GM23338 (cell line): ENCODE measurements around the gene MAPK4.

Experiments used
- CREB1 ChIP-seq: fragments of 250-450 bp; sonication (Bioruptor Pico); IDR thresholded peaks from 2 replicates; pipeline ENCODE4 v1.5.0; 2020; ENCODE audit warnings: low read depth, mild to moderate bottlenecking, moderate library complexity
- ETS1 ChIP-seq: IDR thresholded peaks from 2 replicates; pipeline ENCODE4 v1.6.1; 2016; ENCODE audit warnings: antibody characterized with exemption
- EZH2 ChIP-seq: fragments of 200-600 bp; sonication (generic); IDR thresholded peaks from one replicate; pipeline ENCODE4 v1.8.0; 2017; ENCODE audit warnings: antibody characterized with exemption, mild to moderate bottlenecking, low read depth; ENCODE audit not compliant: unreplicated experiment
- EZH2phosphoT487 ChIP-seq: fragments of 200-600 bp; sonication (generic); IDR thresholded peaks from one replicate; pipeline ENCODE4 v1.8.1; 2018; ENCODE audit warnings: antibody characterized with exemption; ENCODE audit not compliant: unreplicated experiment
- POLR2AphosphoS5 ChIP-seq: IDR thresholded peaks from 2 replicates; pipeline ENCODE4 v1.6.1; 2016; ENCODE audit warnings: antibody characterized with exemption, low read depth
- REST ChIP-seq: IDR thresholded peaks from one replicate; pipeline ENCODE4 v1.6.1; 2018; ENCODE audit warnings: antibody characterized with exemption; ENCODE audit not compliant: unreplicated experiment
- STAT1 ChIP-seq: IDR thresholded peaks from one replicate; pipeline ENCODE4 v1.6.1; 2016; ENCODE audit warnings: antibody characterized with exemption; ENCODE audit not compliant: unreplicated experiment
- ZNF114 ChIP-seq: fragments of 250-450 bp; sonication (Bioruptor Pico); IDR thresholded peaks from 2 replicates; pipeline ENCODE4 v1.5.0; 2020; ENCODE audit warnings: mild to moderate bottlenecking, moderate library complexity
- ZNF331 ChIP-seq: fragments of 250-450 bp; sonication (Bioruptor Pico); IDR thresholded peaks from 2 replicates; pipeline ENCODE4 v1.5.0; 2020; ENCODE audit warnings: low read depth, mild to moderate bottlenecking, moderate library complexity
- TF ChIP-seq, protein P1 (sequence below), 2 experiments: fragments of 200-600 bp in 1 of 2; sonication (generic) in 1 of 2; conservative IDR thresholded peaks; 2 replicates each; pipeline versions ENCODE4 v1.5.1 to v1.6.1; 2016 to 2017; ENCODE audit warnings: antibody characterized with exemption in 2 of 2, low read depth in 2 of 2, mild to moderate bottlenecking in 2 of 2, moderate library complexity in 1 of 2

DNA sequence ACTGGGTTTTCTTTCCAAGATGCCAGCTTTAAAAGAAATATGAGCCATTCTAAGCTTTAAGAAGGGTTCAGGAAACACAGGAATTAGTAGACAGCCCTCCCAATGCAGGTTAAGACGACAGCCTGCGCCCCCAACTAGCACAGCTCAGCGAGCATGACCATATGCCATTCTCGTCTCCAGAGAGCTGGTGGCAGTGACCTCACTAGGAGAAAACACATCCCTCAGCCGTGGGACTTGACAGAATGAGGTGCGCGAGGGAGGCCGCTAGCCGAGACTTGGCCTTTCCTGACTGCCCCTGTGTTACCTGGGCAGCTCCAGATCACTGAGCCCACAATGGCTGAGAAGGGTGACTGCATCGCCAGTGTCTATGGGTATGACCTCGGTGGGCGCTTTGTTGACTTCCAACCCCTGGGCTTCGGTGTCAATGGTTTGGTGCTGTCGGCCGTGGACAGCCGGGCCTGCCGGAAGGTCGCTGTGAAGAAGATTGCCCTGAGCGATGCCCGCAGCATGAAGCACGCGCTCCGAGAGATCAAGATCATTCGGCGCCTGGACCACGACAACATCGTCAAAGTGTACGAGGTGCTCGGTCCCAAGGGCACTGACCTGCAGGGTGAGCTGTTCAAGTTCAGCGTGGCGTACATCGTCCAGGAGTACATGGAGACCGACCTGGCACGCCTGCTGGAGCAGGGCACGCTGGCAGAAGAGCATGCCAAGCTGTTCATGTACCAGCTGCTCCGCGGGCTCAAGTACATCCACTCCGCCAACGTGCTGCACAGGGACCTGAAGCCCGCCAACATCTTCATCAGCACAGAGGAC, 103.9 kb downstream of the MAPK4 start:
- TF ChIP-seq POLR2AphosphoS5 (no peak), EZH2phosphoT487 (no peak), REST (no peak), EZH2 (no peak), ETS1 (no peak), CREB1 (CRISPR knock-in tag) (no peak), ZNF331 (CRISPR knock-in tag) (no peak), STAT1 (no peak), ZNF114 (CRISPR knock-in tag) (no peak)
- TF ChIP-seq, protein P1, sequence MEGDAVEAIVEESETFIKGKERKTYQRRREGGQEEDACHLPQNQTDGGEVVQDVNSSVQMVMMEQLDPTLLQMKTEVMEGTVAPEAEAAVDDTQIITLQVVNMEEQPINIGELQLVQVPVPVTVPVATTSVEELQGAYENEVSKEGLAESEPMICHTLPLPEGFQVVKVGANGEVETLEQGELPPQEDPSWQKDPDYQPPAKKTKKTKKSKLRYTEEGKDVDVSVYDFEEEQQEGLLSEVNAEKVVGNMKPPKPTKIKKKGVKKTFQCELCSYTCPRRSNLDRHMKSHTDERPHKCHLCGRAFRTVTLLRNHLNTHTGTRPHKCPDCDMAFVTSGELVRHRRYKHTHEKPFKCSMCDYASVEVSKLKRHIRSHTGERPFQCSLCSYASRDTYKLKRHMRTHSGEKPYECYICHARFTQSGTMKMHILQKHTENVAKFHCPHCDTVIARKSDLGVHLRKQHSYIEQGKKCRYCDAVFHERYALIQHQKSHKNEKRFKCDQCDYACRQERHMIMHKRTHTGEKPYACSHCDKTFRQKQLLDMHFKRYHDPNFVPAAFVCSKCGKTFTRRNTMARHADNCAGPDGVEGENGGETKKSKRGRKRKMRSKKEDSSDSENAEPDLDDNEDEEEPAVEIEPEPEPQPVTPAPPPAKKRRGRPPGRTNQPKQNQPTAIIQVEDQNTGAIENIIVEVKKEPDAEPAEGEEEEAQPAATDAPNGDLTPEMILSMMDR (conservative IDR thresholded peaks at IDR 0.05; ENCODE audit: low read depth in 2 of 2): no peak
